Measurements from ENCODE around the gene FNDC3A.
"Not testable (repeated sequence)": the region's sequence is repeated elsewhere in the genome, so short reads cannot be mapped to it uniquely, and the experiment has no call there.

FNDC3A gene

DNA sequence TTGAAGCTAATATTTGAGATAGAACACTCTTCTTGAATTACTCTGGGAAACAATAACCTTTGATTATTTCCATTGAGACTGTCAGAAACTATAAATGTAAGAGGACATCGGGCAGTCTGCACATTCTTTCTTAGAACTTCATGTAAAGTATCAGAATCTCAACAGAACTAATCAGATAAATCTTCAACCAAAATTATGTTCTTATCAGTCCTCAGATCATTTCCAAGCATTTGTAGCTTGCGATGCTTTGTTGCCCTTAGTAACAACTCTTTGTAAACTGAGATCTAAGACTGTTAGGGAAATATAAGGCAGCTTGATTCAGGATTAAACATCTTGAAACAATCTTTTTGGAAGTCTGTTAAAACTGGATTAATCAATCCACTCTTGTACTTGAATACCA, 70.3 kb downstream of the FNDC3A start:
- no peak for DNase-seq

DNA sequence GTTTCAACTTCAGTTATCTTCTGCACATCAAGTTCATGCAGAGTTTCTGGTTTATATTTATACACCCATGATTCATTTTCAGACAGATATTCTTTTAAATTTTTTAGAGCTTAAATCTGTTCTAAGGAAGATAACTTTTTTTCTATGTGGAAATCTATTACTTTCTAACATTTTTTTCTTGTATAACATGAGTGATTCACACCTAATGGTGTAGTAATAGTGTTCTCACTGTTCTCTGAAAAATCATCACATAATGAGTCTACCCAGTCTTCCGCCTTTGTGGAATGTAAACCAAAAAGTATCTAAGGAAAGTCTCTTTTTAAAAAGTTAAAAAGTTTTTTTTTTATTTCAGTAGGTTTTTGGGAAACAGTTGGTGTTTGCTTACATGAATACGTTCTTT, 70.8 kb downstream of the FNDC3A start:
- DNase-seq = no peak

DNA sequence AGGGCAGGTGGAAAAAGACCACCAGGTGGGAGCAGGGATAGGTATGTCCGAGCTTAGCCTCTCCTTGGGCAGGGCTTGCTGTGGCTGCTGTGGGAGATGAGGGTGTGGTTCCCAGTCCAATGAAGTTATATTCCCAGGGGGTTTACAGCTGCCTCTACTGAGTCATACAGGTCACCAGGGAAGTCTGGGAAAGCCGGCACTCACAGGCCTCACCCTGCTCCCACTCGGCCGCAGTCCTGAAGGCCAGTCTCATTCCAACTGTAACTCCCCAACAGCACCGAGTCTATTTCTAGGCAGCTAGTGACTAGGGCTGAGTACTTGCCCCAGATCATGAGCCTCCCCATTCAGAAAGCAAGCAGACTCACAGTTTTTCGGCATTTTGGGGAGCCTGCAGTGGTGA, 77.1 kb downstream of the FNDC3A start:
- DNase-seq = no peak

DNA sequence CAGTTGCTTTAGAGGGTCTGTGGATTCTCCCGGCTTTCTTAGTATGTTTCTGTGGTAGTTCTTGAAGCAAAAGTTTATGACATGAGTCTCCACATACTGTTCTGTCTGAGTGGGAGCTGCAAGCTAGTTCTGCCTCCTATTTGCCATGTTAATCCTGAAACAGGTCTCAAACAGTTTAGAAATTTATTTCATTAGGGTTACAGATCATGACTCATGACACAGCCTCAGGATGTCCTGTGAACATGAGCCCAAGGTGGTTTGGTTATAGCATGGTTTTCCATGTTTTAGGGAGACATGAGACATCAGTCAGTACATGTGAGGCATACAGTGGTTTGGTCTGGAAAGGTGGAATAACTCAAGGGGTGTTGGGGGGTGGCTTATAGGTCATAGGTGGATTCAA, 77.5 kb downstream of the FNDC3A start:
- DNase-seq = no peak

DNA sequence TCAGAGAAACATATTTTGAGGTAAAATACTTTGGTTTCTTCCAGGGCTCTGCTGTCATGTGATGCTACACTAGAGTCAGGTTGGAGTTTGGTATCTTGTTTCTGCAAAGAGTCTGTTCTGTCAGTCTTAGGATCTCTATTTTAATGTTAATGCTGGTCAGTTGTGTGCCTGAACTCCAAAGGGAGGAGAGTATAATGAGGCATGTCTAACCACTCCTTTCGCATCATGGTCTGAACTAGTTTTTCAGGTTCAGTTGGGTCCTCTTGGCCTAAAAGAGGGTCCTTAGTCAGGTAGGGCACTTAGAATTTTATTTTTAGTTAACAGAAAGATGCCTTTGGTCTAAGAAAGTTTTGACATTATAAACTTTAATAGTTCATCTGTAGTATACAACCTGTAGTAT, 78.2 kb downstream of the FNDC3A start:
- DNase-seq = no peak

DNA sequence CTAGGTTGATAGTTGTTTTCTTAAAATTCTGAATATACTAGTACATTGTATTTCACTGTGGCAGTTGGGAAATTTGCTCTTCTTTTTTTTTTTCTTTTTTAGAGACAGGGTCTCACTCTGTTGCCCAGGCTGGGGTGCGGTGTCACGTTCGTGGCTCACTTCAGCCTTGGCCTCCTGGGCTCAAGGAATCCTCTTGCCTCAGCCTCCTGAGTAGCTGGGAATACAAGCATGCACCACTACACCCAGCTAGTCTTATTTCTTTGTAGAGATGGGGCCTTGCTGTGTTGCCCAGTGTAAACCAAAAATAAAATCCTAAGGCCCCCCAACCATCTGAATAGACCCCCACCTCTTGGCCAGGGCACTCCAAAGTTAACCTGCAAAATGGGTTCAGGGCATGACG, 79.3 kb downstream of the FNDC3A start:
- DNase-seq = no peak

DNA sequence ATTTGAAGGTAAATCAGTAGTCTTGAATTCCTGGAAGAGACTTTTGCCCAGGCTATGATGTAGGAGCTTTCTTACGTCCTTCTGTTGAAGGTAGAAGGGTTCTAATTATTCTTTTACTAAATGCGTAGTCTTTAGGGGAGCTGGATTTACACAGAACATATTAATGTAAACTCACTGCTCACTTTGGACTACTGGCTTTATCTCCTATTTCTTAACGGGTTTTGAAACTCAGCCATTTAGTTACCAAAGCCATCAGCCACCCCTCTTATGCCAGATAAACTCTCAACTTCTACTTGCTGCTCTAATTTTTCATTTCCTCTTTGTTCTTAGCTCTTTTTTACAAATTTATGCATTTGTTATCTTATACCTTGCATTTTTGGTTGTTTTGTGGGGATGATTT, 81.5 kb downstream of the FNDC3A start:
- DNase-seq = no peak

DNA sequence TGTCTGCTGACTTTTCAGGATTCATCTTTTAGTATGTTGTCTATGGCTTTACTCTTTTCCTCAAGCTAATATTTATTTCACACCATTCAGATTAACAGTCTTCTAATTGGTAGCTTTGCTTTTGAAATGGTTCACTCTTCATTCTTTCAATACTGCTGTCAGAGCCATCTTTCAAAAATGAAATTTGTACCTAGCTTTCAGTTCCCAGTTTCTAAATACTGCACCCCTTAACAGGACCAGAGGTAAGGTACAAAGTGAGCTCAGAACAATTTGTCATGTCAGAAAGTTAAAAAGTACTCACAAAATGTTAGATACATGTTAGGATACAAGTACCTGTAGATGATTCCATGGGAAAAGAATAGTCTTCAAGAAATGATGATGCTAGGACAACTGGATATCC, 83.0 kb downstream of the FNDC3A start:
- no peak for DNase-seq

DNA sequence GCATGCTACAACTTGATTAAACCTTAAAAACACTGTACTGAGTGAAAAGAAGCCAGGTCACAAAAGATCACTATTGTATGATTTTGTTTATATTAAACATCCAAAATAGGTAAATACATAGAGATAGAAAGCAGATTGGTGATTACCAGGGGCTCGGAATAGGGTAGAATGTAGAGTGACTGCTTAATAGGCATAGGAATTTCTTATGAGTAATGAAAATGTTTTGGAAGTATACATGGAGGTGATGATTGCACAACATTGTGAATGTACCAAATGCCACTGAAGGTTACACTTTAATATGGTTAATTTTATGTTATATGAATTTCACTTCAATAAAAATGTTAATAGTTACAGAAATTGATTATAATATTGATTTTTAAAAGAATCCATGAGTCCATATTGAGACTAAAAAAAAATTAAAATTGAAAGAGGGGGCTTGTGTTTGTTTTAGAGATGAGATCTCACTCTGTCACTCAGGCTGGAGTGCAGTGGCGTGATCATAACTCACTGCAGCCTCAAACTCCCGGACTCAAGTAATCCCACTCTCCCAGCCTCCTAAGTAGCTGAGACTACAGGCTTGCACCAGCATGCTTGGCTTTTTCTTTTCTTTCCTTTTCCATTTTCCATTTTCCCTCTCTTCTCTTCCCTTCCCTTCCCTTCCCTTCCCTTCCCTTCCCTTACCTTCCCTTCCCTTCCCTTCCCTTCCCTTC, 85.1 kb downstream of the FNDC3A start:
- DNase-seq = no peak

DNA sequence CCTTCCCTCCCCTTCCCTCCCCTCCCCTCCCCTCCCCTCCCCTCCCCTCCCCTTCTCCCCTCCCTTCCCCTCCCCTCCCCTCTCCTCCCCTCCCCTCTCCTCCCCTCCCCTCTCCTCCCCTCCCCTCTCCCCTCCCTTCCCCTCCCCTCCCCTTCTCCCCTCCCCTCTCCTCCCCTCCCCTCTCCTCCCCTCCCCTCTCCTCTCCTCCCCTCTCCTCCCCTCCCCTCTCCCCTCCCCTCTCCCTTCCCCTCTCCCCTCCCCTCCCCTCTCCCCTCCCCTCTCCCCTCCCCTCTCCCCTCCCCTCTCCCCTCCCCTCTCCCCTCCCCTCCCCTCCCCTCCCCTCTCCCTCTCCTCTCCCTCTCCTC, 85.7 kb downstream of the FNDC3A start:
- DNase-seq = not testable (repeated sequence)

DNA sequence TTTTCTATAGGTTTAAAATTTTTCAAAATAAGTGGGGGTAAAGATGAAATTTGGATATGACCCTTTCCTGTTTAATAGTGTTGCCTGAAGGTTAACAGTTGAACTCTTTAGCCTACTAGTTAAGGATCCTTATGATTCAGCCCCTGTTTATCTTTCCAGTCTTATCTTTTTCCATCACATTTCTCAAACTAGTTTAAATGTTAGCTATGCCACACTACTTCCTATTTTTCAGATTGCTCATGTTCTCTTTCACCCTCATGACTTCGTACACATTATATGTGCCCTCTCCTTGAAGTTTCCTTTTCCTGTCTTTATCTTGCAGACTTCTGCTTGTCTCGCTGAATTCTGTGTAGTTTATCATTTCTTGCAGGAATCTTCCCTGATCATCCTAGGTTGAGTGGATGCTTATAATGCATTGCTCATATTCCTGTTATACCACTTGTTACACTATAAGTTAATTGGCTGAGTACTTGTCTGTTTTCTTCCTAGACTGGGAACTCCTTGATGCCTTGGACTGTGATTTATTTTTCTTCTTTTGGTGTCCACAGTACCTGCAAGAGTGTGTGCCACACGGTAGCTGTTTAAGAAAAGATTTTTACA, 86.7 kb downstream of the FNDC3A start:
- DNase-seq = no peak

DNA sequence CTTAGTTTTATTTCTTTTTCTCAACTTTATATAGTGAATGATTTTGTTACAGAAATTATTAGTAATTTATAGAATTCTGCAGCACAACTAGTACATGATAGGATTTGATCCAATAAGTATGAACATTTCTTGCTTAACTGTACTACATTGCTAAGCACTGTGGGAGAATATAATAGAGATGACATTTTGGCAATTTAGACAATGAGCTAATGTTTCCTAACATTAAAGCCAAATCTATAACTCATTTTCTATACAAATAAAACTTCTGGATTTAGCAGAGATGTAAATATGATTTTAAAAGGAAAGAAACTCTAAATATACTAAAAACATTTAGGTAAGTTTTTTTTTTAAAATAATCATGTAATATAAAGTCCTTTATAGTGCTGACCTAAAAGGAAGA, 87.3 kb downstream of the FNDC3A start:
- DNase-seq = no peak

DNA sequence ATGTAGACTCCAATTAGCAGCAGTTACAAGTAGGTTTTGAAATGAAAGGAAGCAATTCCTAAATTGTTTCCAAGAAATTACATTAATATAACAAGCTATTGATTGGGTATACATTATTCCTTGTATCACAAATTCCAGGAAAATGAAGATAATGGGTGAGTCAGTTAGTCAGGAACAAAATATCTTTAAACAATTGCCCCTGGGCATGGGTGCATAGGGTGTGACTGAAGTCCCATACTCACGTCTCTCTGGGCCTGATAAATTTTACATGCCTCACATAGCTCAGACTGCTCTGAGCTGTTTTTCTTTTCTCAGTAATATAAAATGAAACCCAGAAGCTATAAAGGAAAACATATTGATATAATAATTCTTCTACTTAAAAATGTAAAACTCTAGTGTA, 87.8 kb downstream of the FNDC3A start:
- DNase-seq = no peak

DNA sequence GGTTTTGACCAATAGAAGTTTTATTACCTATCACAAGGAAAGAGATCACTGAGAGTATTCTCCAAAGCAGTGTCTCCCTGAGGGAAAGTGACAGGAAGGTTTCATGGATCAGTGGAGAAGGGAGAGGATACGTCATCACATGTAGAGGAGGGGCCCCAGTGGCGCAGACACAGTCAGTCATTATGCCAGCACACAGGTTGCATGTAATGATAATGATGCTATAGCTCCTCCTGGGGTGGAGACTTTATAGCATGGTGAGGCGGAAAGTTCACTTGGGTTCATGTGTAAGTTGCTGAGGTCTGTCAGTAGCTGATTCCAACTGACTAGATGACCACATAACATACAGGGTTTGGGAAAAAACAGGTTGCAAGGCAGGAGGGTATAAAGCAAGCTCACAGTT, 88.8 kb downstream of the FNDC3A start:
- DNase-seq = no peak

DNA sequence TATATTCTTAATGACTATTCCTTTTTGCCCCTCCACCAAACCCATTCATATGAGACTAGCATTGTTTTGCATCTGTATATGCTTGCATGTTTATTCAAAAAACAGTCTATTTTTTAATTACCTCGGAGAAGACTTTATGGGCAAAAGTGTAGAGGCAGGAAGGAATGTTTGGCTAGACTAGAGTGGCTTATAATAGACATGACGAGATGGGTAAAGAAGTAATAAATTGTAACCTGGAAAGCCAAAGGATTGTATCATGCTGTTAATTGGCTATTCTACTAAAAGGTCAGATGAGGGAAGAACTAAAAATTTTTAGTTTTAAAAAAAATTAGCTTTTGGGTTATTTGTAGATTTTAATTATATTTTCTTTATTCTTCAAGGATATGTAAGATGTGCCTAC, 91.1 kb downstream of the FNDC3A start:
- DNase-seq = no peak

DNA sequence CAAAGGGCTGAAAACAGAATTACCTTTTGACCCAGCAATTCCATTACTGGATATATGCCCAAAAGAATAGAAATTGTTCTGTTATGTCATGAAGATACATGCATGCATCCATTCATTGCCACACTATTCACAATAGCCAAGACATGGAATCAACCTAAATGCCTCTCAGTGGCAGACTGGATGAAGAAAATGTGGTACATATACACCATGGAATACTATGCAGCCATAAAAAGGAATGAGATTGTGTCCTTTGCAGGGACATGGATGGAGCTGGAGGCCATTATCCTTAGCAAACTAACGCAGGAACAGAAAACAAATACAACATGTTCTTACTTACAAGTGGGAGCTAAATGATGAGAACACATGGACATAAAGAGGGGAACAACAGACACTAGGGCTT, 92.8 kb downstream of the FNDC3A start:
- not testable (repeated sequence) for DNase-seq

DNA sequence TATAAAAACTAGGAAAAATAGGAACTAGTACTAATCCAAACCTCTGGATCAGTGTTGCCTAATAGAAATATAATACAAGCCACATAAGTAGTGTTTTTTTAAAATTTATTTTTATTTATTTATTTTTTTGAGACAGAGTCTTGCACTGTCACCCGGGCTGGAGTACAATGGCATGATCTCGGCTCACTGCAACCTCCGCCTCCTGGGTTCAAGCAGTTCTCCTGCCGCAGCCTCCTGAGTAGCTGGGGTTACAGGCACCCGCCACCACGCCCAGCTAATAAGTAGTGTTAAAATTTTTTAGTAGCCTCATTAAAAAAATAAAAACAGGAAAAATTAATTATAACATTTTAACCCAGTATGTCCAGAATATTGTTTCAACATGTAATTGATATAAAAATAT, 94.3 kb downstream of the FNDC3A start:
- not testable (repeated sequence) for DNase-seq

DNA sequence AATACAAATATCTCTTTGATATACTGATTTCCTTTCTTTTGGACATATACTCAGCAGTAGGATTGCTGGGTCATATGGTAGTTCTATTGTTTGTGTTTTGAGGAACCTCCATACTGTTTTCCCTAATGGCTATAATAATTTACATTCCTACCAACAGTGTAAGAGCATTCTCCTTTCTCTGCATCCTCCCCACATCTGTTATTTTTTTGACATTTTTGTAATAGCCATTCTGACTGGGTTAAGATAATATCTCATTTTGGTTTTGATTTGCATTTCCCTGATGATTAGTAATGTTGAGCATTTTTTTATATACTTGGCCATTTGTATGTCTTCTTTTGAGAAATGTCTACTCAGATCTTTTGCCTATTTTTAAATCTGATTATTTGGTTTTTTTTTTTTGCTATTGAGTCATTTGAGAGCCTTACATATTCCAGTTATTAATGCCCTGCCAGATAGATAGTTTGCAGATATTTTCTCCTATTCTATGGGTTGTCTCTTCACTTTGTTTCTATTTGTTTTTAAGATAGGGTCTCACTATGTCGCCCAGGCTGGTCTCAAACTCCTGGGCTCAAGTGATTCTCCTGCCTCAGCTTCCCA, 95.7 kb downstream of the FNDC3A start:
- DNase-seq = no peak

DNA sequence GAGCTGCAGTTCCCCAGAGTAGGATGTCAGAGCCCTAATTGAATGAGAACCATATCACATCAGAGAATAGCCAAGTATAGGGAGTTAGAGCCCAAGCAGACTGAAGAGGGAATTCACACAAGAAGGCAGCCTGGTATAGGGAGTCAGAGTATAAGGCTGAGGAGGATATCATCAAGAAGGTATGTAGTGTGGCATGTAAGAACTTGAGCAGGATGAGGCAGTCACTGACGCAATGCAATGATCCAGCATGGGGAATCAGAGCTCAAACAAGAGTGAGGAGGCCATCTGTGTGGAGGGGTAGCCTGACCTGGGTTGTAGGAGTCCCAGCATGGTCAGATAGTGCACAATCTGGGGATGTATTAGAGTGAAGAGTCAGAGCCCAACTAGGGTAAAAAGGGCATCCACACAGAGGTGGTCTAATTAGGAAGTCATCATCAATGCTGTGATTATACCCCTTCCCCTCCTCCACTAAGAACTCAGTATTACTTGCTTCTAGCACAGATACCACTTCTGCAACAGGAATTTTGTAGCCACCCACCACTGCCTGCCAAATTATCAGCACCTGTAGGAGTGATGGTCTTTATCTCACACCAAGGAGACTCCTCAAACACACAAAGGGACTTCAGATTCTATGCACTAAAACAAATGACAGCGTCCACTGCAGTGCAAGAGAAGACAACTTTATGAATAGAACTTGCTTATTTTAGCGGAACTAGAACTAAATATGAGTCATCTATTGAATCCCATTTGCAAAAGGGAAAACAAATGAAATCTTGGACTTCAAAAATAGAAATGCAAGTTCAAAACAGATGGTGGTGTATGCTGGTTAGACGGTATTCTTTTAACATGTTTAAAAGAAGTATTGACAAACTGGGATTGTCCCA, 107.2 kb downstream of the FNDC3A start:
- no peak for DNase-seq

DNA sequence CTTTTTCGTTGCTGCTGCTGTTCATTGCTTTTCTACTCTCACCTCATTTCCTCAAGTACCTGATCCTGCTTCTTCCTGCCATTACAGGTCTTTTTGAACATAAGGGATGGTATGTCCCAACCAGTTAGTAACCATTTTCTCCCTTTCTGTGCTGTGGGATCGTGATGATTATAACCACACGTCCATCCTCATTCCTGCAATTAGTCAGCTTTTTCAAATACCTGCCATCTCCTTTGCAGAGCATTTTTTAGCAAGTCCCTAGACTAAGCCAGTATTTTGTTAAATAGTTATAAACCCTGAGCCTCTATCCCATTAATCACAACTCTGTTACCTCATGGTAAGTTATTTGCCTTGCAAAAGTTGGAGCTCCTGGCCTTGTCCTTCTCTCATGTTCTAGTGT, 109.2 kb downstream of the FNDC3A start:
- DNase-seq = no peak

DNA sequence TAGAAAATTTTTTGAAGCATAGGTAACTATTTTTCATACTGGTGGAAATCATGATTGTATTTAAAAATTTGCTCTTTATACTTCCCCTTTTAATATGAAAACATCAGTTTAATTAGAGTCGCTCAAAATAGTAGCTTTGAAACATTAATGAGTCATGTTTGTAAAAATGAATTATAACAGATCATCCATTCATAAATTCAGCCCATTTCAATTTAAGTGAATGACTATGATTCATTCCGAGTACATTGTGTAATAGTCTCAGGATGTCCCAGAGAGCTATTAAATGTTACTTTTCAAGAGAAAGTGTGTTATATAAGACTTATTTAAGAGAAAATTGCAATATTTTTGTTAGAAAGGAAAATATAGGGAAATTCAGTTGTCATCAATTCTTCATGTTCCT, 111.0 kb downstream of the FNDC3A start:
- DNase-seq = no peak

DNA sequence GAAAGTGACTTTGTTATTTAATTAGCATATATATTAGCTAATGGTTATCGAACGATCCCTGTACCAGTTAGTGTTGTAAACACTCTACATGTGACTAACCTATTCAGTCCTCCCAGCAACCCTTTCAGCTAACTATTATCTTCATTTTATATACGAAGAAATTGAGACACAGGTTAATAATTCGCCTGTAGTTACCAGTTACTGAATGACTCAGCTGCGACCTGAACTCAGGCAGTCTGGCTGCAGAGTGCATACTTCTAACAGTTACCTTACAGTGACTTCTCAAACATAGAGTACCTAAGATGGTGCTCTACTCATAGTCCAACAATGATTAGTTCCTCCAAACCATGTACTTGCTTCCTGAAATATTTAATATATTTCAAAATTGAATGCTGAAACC, 117.7 kb downstream of the FNDC3A start:
- no peak for DNase-seq

DNA sequence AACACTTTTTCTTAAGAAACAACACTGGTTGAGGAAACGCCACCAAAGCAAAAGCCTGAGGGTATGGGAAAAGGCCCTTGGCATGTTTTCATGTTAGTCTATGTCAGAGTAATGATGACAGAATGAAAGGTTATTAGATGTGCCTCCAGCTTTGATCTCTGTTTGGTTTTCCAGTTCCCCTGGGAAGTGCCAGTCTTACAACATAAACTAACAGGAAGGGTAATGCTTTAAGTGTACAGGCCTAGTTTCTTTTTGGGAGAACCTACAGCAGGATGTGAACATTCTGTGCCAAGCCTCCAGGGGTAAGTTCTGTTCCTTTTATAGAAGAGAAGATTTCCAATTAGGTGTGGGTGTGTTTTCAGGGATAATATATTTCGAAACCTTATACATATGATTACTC, 121.7 kb downstream of the FNDC3A start:
- no peak for DNase-seq

DNA sequence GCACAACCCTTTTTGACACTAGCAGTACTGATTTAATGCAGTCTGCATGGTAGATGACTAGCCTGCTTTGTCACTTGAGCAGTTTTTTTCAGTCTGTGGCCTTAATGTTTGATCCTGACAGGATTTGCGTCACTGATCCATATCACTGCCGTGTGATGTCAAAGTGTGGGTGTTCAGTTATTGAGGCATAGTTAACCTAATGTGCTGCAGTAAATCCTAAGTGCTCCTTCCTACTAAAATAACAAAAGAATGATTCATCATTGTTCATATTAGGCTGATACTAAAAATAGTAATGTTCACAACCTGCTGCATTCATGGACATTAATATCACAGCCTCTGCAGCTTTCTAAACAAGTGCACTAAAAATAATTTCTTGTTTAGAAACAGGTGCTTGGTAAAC, 122.5 kb downstream of the FNDC3A start:
- no peak for DNase-seq
